Loucy (cell line): ENCODE data around the gene IBA57.

Experiments
- H2AFZ ChIP-seq: fragments of 200-600 bp; sonication (generic); 2 replicates; pipeline ENCODE4 v1.6.0; 2016; ENCODE audit warnings: antibody characterized with exemption, mild to moderate bottlenecking, low read length, moderate library complexity
- H3F3A ChIP-seq: fragments of 200-600 bp; 2 replicates; pipeline ENCODE4 v1.6.0; 2016; ENCODE audit warnings: antibody characterized with exemption, low read depth, mild to moderate bottlenecking
- H3K27me3 ChIP-seq: fragments of 200-600 bp; sonication (generic); 2 replicates; pipeline ENCODE4 v1.6.1; 2014; ENCODE audit warnings: low read length, mild to moderate bottlenecking; ENCODE audit not compliant: insufficient read depth, poor library complexity, severe bottlenecking
- H3K36me3 ChIP-seq: fragments of 200-600 bp; sonication (generic); 2 replicates; pipeline ENCODE4 v1.6.1; 2016; ENCODE audit warnings: low read length; ENCODE audit not compliant: insufficient read depth
- H3K4me1 ChIP-seq: fragments of 200-600 bp; sonication (generic); 2 replicates; pipeline ENCODE4 v1.5.1; 2014; ENCODE audit warnings: low read length, mild to moderate bottlenecking; ENCODE audit not compliant: insufficient read depth, poor library complexity, severe bottlenecking
- H3K4me2 ChIP-seq: fragments of 200-600 bp; sonication (generic); 2 replicates; pipeline ENCODE4 v1.6.0; 2014; ENCODE audit warnings: antibody characterized with exemption, low read length, low read depth, mild to moderate bottlenecking; ENCODE audit not compliant: poor library complexity, severe bottlenecking
- H3K4me3 ChIP-seq: fragments of 200-600 bp; sonication (generic); 2 replicates; pipeline ENCODE4 v1.5.1; 2014; ENCODE audit warnings: low read length, mild to moderate bottlenecking, mixed read lengths; ENCODE audit not compliant: poor library complexity, severe bottlenecking
- H3K79me2 ChIP-seq: fragments of 200-600 bp; sonication (generic); 2 replicates; pipeline ENCODE4 v1.6.1; 2014; ENCODE audit warnings: low read length; ENCODE audit not compliant: insufficient read depth
- H3K9ac ChIP-seq: fragments of 200-600 bp; sonication (generic); 2 replicates; pipeline ENCODE4 v1.6.0; 2014; ENCODE audit warnings: mild to moderate bottlenecking, low read depth, low read length, moderate library complexity; ENCODE audit not compliant: poor library complexity, severe bottlenecking
- H3K9me2 ChIP-seq: fragments of 200-600 bp; sonication (generic); replicated peaks from 2 replicates; pipeline ENCODE4 v1.6.1; 2016; ENCODE audit warnings: low read depth, low read length, mixed read lengths
- H3K9me3 ChIP-seq: fragments of 200-600 bp; sonication (generic); 2 replicates; pipeline ENCODE4 v1.6.1; 2014; ENCODE audit warnings: mild to moderate bottlenecking, antibody characterized with exemption, low read length, low read depth; ENCODE audit not compliant: insufficient read depth
- H4K20me1 ChIP-seq: fragments of 200-600 bp; sonication (generic); 2 replicates; pipeline ENCODE4 v1.6.0; 2014; ENCODE audit warnings: antibody characterized with exemption, low read length, mild to moderate bottlenecking; ENCODE audit not compliant: insufficient read depth, poor library complexity, severe bottlenecking
- EZH2phosphoT487 ChIP-seq: fragments of 200-600 bp; IDR thresholded peaks from 2 replicates; pipeline ENCODE4 v1.6.1; 2018; ENCODE audit warnings: antibody characterized with exemption, mild to moderate bottlenecking, moderate library complexity, borderline replicate concordance
- TF ChIP-seq, protein P1 (sequence below): fragments of 200-600 bp; sonication (generic); conservative IDR thresholded peaks from 2 replicates; pipeline ENCODE4 v1.5.1; 2014; ENCODE audit warnings: mild to moderate bottlenecking, antibody characterized with exemption, low read length

Gene IBA57

DNA sequence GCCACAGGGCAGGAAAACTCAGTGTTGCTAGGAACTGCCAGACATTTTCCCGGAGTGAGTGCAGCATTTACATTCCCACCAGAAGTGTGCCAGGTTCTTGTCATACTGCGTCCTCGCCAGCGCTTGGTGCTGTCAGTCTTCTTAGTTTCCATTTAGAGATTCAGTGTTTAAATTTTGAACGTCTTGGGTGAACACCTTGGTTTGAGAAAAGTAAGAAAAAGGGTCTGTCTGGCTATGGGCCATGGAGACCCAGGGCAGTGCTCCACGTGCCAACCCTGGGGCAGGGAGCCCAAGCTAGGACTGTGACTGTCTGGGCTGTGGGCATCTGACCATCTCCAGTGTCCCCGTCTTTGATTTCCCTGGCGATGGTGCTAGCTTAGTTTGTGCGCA lies 16.0 kb downstream of the IBA57 start:
- no peaks in the 10 kb centered on the region for H3F3A ChIP-seq
- no peaks in the 10 kb centered on the region for H3K9me2 ChIP-seq
- no peak overlapping the region for H3K9ac ChIP-seq
- no peak overlapping the region for H3K4me3 ChIP-seq
- H3K4me1 ChIP-seq = peaks cover 5% of the 10 kb centered on the region
- H3K4me2 ChIP-seq = no peak overlapping the region
- H3K9me3 ChIP-seq = no peaks in the 10 kb centered on the region
- TF ChIP-seq EZH2phosphoT487 = no peak
- TF ChIP-seq, protein P1, sequence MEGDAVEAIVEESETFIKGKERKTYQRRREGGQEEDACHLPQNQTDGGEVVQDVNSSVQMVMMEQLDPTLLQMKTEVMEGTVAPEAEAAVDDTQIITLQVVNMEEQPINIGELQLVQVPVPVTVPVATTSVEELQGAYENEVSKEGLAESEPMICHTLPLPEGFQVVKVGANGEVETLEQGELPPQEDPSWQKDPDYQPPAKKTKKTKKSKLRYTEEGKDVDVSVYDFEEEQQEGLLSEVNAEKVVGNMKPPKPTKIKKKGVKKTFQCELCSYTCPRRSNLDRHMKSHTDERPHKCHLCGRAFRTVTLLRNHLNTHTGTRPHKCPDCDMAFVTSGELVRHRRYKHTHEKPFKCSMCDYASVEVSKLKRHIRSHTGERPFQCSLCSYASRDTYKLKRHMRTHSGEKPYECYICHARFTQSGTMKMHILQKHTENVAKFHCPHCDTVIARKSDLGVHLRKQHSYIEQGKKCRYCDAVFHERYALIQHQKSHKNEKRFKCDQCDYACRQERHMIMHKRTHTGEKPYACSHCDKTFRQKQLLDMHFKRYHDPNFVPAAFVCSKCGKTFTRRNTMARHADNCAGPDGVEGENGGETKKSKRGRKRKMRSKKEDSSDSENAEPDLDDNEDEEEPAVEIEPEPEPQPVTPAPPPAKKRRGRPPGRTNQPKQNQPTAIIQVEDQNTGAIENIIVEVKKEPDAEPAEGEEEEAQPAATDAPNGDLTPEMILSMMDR = no peak
- H2AFZ ChIP-seq = no peak overlapping the region
- no peaks in the 10 kb centered on the region for H3K79me2 ChIP-seq
- no peaks in the 10 kb centered on the region; the same call in 1 of the 2 replicates for H3K36me3 ChIP-seq
- H4K20me1 ChIP-seq = no peaks in the 10 kb centered on the region
- no peaks in the 10 kb centered on the region for H3K27me3 ChIP-seq

DNA sequence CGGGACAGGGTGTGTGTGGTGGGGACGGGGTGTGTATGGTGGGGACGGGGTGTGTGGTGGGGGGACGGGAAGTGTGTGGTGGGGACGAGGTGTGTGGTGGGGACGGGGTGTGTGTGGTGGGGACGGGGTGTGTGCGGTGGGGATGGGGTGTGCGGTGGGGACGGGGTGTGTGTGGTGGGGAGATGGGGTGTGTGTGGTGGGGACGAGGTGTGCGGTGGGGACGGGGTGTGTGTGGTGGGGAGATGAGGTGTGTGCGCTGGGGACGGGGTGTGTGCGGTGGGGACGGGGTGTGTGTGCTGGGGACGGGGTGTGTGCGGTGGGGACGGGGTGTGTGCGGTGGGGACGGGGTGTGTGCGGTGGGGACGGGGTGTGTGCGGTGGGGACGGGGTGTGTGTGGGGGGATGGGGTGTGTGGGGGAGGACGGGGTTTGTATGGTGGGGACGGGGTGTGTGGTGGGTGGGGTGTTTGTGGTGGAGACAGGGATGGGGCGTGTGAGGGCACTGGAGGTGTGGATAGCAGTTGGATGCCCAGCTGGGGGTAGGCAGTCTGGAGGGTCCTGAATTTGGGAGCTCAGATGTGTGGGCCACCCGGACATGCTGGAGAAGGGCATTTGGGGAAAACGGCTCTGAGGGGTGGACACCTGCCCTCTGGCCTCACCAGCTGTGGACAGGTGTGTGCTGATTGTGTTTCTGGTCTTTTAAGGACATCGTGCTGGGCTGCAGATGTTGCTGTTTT lies 16.9 kb downstream of the IBA57 start:
- TF ChIP-seq EZH2phosphoT487 = no peak
- TF ChIP-seq, protein P1 = no peak
- Histone ChIP-seq H3K4me3 (no peak overlapping the region), H3F3A (no peaks in the 10 kb centered on the region), H2AFZ (no peak overlapping the region), H3K9me3 (no peaks in the 10 kb centered on the region), H3K4me1 (peaks cover 5% of the 10 kb centered on the region), H3K9me2 (no peaks in the 10 kb centered on the region), H3K27me3 (no peaks in the 10 kb centered on the region), H4K20me1 (no peaks in the 10 kb centered on the region), H3K9ac (no peak overlapping the region), H3K4me2 (no peak overlapping the region), H3K79me2 (no peaks in the 10 kb centered on the region), H3K36me3 (no peaks in the 10 kb centered on the region)

DNA sequence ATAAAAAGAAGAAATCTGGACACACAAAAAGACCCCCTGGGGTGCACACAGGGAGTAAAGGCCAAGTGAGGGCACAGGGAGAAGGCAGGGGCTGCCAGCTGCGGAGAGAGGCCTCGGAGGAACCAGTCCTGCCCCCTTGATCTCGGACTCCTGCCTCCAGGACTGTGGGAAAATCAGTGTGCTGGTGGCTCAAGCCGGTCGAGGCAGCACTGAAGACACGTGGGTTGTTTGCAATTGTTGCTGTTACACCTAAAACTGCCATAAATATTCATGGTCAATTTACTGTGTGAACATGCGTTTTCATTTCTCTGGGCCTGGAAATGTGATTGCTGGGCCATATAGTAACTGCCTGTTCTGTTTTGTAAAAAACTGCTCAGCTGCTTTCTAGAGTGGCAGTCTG lies 18.5 kb downstream of the IBA57 start:
- Histone ChIP-seq H3K9me3 (no peaks in the 10 kb centered on the region), H3K4me2 (no peak overlapping the region), H3K79me2 (no peaks in the 10 kb centered on the region), H2AFZ (no peak overlapping the region), H3K27me3 (no peaks in the 10 kb centered on the region), H3K9me2 (no peaks in the 10 kb centered on the region), H3F3A (no peaks in the 10 kb centered on the region), H3K36me3 (no peaks in the 10 kb centered on the region), H4K20me1 (no peaks in the 10 kb centered on the region), H3K4me1 (peaks cover 5% of the 10 kb centered on the region), H3K4me3 (no peak overlapping the region), H3K9ac (no peak overlapping the region)
- TF ChIP-seq, protein P1 = no peak
- no peak for TF ChIP-seq EZH2phosphoT487
